Stimulated activated CD8-positive, alpha-beta memory T cell treated with anti-CD3 and anti-CD28 coated beads, Interleukin-4, amount 100 ng/mL, for 4 hours (primary cell): ENCODE data around the gene GNAI1.

Source experiments
- DNase-seq, 2 donors: peaks; one replicate each; pipeline ENCODE4 v3.0.0-alpha.2; 2020; ENCODE audit warnings: low read depth in 2 of 2, low spot score in 1 of 2

GNAI1 gene

DNA sequence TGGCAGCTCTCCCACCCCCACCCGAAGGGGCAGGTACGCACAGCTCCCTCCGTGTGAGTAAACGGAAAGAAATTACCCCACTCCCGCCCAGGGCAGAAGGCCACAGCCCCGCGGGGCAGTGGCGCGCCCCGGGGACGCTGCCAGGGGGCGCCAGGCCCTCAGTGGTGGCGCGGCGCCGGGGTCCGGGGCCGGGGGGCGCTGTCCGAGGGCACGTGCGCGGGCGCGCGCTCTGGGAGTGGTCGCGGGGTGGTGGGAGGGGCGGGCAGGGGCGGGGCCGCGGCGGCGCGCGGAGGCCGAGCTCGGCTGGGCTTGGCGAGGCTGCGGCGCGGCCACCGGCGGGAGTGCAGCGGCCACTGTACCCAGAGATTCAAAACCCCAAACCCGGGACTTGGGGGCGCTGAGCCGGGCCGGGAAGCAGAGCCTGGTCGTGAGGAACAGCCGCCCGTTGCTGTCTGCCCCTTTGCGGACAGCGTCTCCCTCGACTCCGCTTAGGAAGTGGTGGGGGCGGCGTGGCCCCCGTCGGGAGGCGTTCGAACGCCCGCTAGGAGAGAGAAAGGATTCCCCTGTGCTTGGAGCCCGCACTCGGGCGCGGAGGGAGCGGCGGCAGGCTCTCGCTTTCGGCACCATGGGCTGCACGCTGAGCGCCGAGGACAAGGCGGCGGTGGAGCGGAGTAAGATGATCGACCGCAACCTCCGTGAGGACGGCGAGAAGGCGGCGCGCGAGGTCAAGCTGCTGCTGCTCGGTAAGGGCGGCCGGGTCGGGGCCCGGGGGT is at the start of gene GNAI1:
TSS of gene GNAI1 (plus strand) at position 296 of the 773 bp plus-strand sequence. CDS start at position 626, 330 bp downstream.
- DNase-seq = no peak

- DNase-seq = no peak
Measured at GRCh38 chr7:80087051-80087770, 47.4 kb upstream of the GNAI1 start.

- no peak for DNase-seq
Measured at GRCh38 chr7:80087771-80088170, 46.9 kb upstream of the GNAI1 start.

DNA sequence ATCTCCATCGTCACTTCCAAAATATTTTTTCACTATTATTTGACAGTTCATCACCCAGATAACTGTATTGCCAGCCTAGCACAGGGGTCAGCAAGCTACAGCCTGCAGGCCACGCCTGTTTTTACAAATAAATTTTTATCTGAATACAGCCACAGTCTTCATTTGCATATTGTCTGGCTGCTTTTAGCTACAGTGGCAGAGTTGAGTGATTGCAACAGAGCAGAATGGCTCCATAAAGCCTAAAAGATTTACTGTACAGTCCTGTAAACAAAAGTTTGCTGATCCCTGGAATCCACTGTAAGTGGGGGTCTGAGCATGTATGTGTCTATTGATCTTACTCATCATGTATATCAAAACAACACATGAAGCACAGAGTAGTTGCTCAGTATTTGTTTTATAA is 45.9 kb upstream of the GNAI1 start:
- no peak for DNase-seq

DNA sequence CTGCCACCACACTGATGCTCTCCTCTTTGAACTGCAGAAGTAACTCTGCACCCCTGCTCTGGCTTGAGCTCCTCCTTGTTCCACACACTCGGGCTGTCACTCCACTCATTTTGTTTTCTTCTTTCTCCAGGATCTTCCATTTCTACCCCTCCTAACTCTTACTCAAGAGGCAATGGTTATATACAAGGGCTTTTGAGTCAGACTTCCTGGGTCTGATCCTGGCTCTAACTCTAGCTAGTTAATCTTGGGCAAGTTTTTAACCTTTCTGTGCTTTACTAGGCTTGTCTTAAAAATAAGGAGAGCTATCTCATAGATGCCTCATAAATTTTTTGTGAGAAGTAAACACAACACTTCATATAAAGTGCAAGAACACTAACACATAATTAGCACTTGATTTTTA is 45.3 kb upstream of the GNAI1 start:
- DNase-seq = no peak

DNA sequence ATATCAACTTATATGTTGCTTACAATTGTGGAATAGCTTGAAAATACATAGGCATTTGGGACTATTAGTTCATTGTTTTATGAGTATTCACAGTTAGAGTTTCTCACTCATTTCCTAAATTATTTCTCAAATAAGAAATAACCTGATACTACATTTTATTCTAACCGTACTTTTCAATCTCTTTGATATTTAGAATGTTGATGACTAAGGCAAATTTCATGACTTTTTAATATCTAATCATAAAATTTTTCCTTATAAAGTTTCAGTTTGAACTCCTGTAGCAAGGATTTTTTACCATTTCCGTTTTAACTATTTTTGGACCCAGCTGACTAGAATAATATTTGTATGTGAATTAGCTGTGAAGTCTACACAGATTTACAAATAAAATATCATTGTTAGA is 41.3 kb upstream of the GNAI1 start:
- no peak for DNase-seq

DNA sequence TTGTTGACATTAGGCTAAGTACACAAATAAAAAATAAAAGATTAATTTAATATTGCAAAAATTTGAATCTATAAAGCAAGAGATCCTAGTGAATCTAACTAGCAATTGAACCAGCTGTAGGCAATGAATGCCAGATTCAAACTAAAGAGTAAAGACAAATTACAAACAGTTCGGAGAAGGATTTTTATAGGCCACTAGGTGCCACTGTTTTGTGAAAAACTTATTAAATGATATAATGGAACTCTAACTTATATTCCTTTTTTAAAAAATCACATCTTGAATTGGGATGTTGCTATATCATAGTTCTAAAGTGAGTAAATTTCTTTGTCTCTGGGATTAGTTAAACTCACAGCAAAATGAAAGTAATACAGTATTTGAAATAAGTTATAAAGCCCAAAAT is 39.1 kb upstream of the GNAI1 start:
- DNase-seq = no peak

DNA sequence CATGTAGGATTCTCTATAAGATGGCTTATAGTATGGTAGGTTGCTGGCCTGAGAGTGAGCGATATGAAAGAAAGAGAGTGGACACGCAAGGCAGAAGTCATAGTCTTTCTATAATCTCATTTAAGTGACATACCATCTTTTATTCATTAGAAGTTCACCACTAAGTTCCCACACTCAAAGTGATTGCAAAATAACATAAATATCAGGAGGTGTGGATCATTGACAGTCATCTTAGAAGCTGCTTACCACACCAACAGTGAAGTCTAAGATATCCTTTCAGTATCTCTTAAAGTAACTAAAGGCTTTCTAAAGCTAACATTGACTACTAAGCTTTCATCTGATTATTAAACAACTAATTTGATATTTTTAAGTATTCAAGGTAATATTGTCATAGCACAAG is 36.9 kb upstream of the GNAI1 start:
- DNase-seq = no peak

- no peak for DNase-seq
Measured at GRCh38 chr7:80098795-80099194, 35.8 kb upstream of the GNAI1 start.

- DNase-seq = no peak
Measured at GRCh38 chr7:80100254-80100653, 34.4 kb upstream of the GNAI1 start.

GRCh38 chr7:80105701-80106408 is 28.8 kb upstream of the GNAI1 start:
- DNase-seq = no peak

- DNase-seq = no peak
Measured at GRCh38 chr7:80106498-80107113, 28.0 kb upstream of the GNAI1 start.

- no peak for DNase-seq
Measured at GRCh38 chr7:80107278-80107677, 27.4 kb upstream of the GNAI1 start.

DNA sequence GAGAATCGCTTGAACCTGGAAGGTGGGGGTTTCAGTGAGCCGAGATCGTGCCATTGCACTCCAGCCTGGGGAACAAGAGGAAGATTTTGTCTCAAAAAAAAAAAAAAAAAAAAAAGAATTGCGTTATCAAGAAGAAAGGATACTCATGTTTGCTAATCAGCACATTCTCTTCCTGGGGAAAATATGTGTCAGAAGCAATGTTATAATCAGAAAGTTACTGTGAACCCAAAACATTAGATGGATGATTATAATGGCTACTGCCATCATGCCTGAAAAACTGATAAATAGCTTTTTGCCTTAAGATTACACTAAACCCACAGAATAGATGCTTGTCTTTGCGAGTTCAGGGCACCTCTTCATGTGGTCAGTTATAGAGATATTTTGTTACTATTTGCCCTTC is 24.3 kb upstream of the GNAI1 start:
- DNase-seq = no peak

DNA sequence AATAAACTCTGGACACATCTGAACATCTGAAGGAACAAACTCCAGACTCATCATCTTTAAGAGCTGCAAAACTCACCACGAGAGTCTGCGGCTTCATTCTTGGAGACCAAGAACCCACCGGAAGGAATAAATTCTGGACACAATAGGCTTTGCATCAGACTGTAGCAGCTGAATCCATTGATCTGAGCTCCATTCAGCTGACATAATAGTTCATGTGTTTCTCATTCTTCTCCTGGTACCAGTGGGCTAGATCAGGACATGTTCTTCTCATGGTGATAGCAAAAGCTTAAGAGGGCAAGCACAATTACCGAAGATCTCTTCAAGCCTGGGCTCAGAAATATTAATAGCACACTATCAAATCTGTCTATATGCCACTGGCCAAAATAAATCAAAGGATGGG is 20.5 kb upstream of the GNAI1 start:
- no peak for DNase-seq

DNA sequence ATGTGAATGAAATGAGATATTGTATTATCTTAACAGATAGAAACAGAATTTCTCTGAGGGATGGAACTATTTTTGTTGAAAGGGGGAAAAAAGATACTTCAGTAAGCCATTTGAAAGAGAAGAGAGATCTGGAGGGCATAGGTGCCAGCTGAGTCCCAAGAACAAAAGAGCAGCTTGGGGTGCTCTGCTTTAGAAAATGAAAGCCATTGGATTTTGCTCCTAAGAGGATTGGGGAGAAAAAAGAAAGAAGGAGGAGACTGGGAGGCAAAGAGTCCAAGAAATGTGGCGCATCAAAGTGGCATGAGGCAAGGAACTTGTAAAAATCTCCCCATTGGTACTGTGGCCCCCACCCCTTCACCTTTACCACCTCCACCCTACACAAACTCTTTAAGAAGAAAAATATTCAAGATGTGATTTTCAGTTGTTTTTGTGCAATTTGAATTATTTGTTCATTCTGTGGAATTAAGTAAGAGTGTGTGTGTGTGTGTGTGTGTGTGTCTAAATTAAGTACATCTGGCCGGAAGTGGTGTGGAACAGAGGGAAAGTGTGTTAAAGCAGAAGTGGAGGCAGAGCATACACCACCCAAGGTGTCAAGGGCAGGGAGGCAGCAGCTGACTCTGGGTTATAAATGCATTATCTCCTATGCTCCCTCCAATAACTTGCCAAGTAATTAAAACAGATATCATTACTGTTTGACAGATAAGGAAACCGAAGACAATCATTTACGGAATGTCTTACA is 9.9 kb upstream of the GNAI1 start:
- DNase-seq = no peak

- no peak for DNase-seq
Measured at GRCh38 chr7:80127412-80128160, 7.0 kb upstream of the GNAI1 start.

- DNase-seq = no peak
Measured at GRCh38 chr7:80128918-80129317, 5.7 kb upstream of the GNAI1 start.

GRCh38 chr7:80129785-80130184 is 4.8 kb upstream of the GNAI1 start:
- DNase-seq = no peak
